Activated CD4-positive, alpha-beta T cell treated with anti-CD3 and anti-CD28 coated beads for 36 hours (primary cell): Measurements from ENCODE around the gene SENP5. TPM values are rescaled to one million over a fixed set of nuclear protein-coding genes. Genes with fewer than 3 reads are reported as not detected.
"Not testable (repeated sequence)": the region's sequence is repeated elsewhere in the genome, so short reads cannot be mapped to it uniquely, and the experiment has no call there.

Experiments used
- ATAC-seq: fragments of 200-7000 bp; cut with Tn5 transposase; one replicate; pipeline ENCODE4 v1.10.0; 2021; ENCODE audit warnings: mild to moderate bottlenecking, moderate library complexity
- CTCF ChIA-PET: fragments of 350-600 bp; sonication (Branson Sonifier 250); formaldehyde crosslinking; loops from one replicate; lab custom pipeline; 2021; ENCODE audit warnings: antibody characterized with exemption; lab: Charles Lee
- POLR2A ChIA-PET: fragments of 350-600 bp; sonication (Branson Sonifier 250); formaldehyde crosslinking; loops from one replicate; lab custom pipeline; 2021; ENCODE audit warnings: antibody characterized with exemption, inconsistent platforms; lab: Charles Lee
- DNase-seq: peaks from one replicate; pipeline ENCODE4 v3.0.0-alpha.2; 2020
- H3K27ac Mint-ChIP-seq: one replicate; pipeline ENCODE4 v1.8.0; 2021; ENCODE audit warnings: mixed read lengths
- H3K27me3 Mint-ChIP-seq: one replicate; pipeline ENCODE4 v1.8.0; 2021; ENCODE audit warnings: mixed read lengths
- H3K36me3 Mint-ChIP-seq: one replicate; pipeline ENCODE4 v1.8.0; 2021; ENCODE audit warnings: low read depth, mixed read lengths
- H3K4me1 Mint-ChIP-seq: one replicate; pipeline ENCODE4 v1.8.0; 2021; ENCODE audit warnings: mixed read lengths
- H3K4me3 Mint-ChIP-seq: one replicate; pipeline ENCODE4 v1.8.0; 2021; ENCODE audit warnings: mild to moderate bottlenecking, moderate library complexity, mixed read lengths
- H3K9me3 Mint-ChIP-seq: one replicate; pipeline ENCODE4 v1.8.0; 2021; ENCODE audit warnings: low read depth, mixed read lengths
- intact Hi-C, 2 experiments: fragments of 100-400 bp; cut with DNase I in 1 of 2; cut with micrococcal nuclease in 1 of 2; formaldehyde crosslinking; loops; one replicate each; pipeline versions ENCODE4 v1.14.2 to v1.15.1; 2022 to 2024; cut with DNase I, micrococcal nuclease
- total RNA-seq, 2 experiments: library from RNA; stranded (reverse); gene quantifications; one replicate each; pipeline ENCODE4 v1.2.3, GENCODE V29; 2021

Gene SENP5
- total RNA-seq: 10 to 100 TPM; 27.7 to 33.0 TPM

GRCh38 chr3:196867507-196868296 lies at the start of gene SENP5:
SENP5 (plus strand) TSS chr3:196867920; CDS start chr3:196885182, 17,262 bp downstream.
- Mint-ChIP-seq H3K4me3 (peak within 1 kb of the TSS; percentile 99), H3K27ac (peak within 1 kb of the TSS; percentile 95), H3K9me3 (peaks cover 2% of the 10 kb centered on the region), H3K4me1 (peaks cover 24% of the 10 kb centered on the region), H3K36me3 (peaks cover 3% of the 10 kb centered on the region), H3K27me3 (no peaks in the 10 kb centered on the region)
- CTCF ChIA-PET: interaction anchor here (1.0 to 4.0 kb wide), 4 partner anchors 19 to 158 kb away, joined by 3 to 18 read pairs (median 4); partner anchors contain the start of gene NCBP2
- ATAC-seq (peak; percentile 96), DNase-seq (peak; percentile 95)
- intact Hi-C loops: loop anchor here (1.0 to 5.0 kb wide), 11 partner anchors 17 to 687 kb away; partner anchors contain the start of genes NCBP2 (in 2 of the 2), CEP19 (in 1 of the 2), DLG1 (in 1 of the 2) and FBXO45 (in 1 of the 2)
- POLR2A ChIA-PET: interaction anchor here (0.6 to 1.7 kb wide), 7 partner anchors 18 to 158 kb away, joined by 3 to 14 read pairs (median 3); partner anchors contain the start of genes NCBP2 and PAK2

GRCh38 chr3:196821806-196822355 lies 45.8 kb upstream of the SENP5 start:
- peaks cover 41% of the 10 kb centered on the region for H3K36me3 Mint-ChIP-seq
- no peaks in the 10 kb centered on the region for H3K4me1 Mint-ChIP-seq
- no peak for DNase-seq
- H3K27ac Mint-ChIP-seq: no peak overlapping the region
- H3K27me3 Mint-ChIP-seq: no peaks in the 10 kb centered on the region
- intact Hi-C loops: no loop called here
- ATAC-seq: no peak
- ChIA-PET CTCF (no interaction called here), POLR2A (no interaction called here)
- no peak overlapping the region for H3K4me3 Mint-ChIP-seq
- no peaks in the 10 kb centered on the region for H3K9me3 Mint-ChIP-seq

GRCh38 chr3:196829651-196830050 lies 38.1 kb upstream of the SENP5 start:
- CTCF ChIA-PET: interaction anchor here (1.2 to 1.7 kb wide), 2 partner anchors 8 to 33 kb away, joined by 3 to 4 read pairs; no protein-coding TSS in a partner anchor
- not testable (repeated sequence) for H3K4me3 Mint-ChIP-seq

GRCh38 chr3:196835086-196835485 lies 32.6 kb upstream of the SENP5 start:
- Mint-ChIP-seq H3K36me3 (peaks cover 3% of the 10 kb centered on the region), H3K4me3 (no peak overlapping the region), H3K9me3 (no peaks in the 10 kb centered on the region), H3K4me1 (no peaks in the 10 kb centered on the region), H3K27me3 (no peaks in the 10 kb centered on the region), H3K27ac (no peak overlapping the region)
- ATAC-seq (no peak), DNase-seq (no peak)
- intact Hi-C loops: loop anchor here (5.0 to 10.0 kb wide), 2 partner anchors 230 to 352 kb away; no protein-coding TSS in a partner anchor
- POLR2A ChIA-PET: interaction anchor here (1.5 kb wide), 1 partner anchor 107 kb away, joined by 3 read pairs; the partner anchor contains the start of gene NCBP2
- CTCF ChIA-PET: interaction anchor here (0.6 to 1.7 kb wide), 8 partner anchors 19 to 1660 kb away, joined by 3 to 5 read pairs (median 3); no protein-coding TSS in a partner anchor

More at GRCh38 chr3:196829651-196830050, 38.1 kb upstream of the SENP5 start:
- Mint-ChIP-seq H3K27ac (peak overlapping the region; percentile 63), H3K36me3 (peaks cover 17% of the 10 kb centered on the region)
- H3K9me3 Mint-ChIP-seq, H3K4me1 Mint-ChIP-seq, DNase-seq, POLR2A ChIA-PET, H3K27me3 Mint-ChIP-seq, ATAC-seq: not testable (repeated sequence)
- intact Hi-C loops: loop anchor here in 1 of 2 experiments (10.0 kb wide), 1 partner anchor 225 kb away; no protein-coding TSS in a partner anchor

GRCh38 chr3:196836626-196837025 lies 31.1 kb upstream of the SENP5 start:
- intact Hi-C loops: loop anchor here (5.0 to 10.0 kb wide), 2 partner anchors 232 to 351 kb away; no protein-coding TSS in a partner anchor
- not testable (repeated sequence) for DNase-seq, H3K4me3 Mint-ChIP-seq, H3K36me3 Mint-ChIP-seq, H3K27ac Mint-ChIP-seq, H3K9me3 Mint-ChIP-seq, H3K27me3 Mint-ChIP-seq, ATAC-seq, H3K4me1 Mint-ChIP-seq
- ChIA-PET CTCF (interaction anchor here (0.8 to 2.2 kb wide), 4 partner anchors 10 to 129 kb away, joined by 4 to 17 read pairs (median 4); partner anchors contain the start of gene NCBP2), POLR2A (interaction anchor here (1.5 kb wide), 1 partner anchor 106 kb away, joined by 3 read pairs; the partner anchor contains the start of gene NCBP2)

- peak; percentile 94 for ATAC-seq
- intact Hi-C loops: loop anchor here (1.0 to 10.0 kb wide), 3 partner anchors 132 to 349 kb away; no protein-coding TSS in a partner anchor
- H3K4me1 Mint-ChIP-seq: no peaks in the 10 kb centered on the region
- ChIA-PET CTCF (interaction anchor here (0.6 to 2.2 kb wide), 24 partner anchors 9 to 337 kb away, joined by 3 to 17 read pairs (median 4); partner anchors contain the start of genes MELTF and NCBP2), POLR2A (no interaction called here)
- H3K27ac Mint-ChIP-seq: no peak overlapping the region
- H3K4me3 Mint-ChIP-seq: no peak overlapping the region
- H3K27me3 Mint-ChIP-seq: no peaks in the 10 kb centered on the region
- H3K36me3 Mint-ChIP-seq: no peaks in the 10 kb centered on the region
- H3K9me3 Mint-ChIP-seq: no peaks in the 10 kb centered on the region
- peak; percentile 87 for DNase-seq
These were observed 29.8 kb upstream of the SENP5 start for GRCh38 chr3:196837819-196838420.

GRCh38 chr3:196839351-196839750 lies 28.4 kb upstream of the SENP5 start:
- H3K27me3 Mint-ChIP-seq, H3K4me3 Mint-ChIP-seq, H3K4me1 Mint-ChIP-seq, ATAC-seq, DNase-seq, H3K36me3 Mint-ChIP-seq, H3K27ac Mint-ChIP-seq, H3K9me3 Mint-ChIP-seq, POLR2A ChIA-PET: not testable (repeated sequence)
- CTCF ChIA-PET: interaction anchor here (0.6 kb wide), 1 partner anchor 229 kb away, joined by 3 read pairs; no protein-coding TSS in a partner anchor
- intact Hi-C loops: loop anchor here (5.0 to 10.0 kb wide), 2 partner anchors 235 to 348 kb away; no protein-coding TSS in a partner anchor

GRCh38 chr3:196842567-196843434 lies 24.9 kb upstream of the SENP5 start:
- no peak for ATAC-seq
- intact Hi-C loops: no loop called here
- Mint-ChIP-seq H3K27ac (no peak overlapping the region), H3K27me3 (peaks cover 2% of the 10 kb centered on the region), H3K4me1 (peaks cover 2% of the 10 kb centered on the region), H3K9me3 (no peaks in the 10 kb centered on the region), H3K4me3 (no peak overlapping the region), H3K36me3 (no peaks in the 10 kb centered on the region)
- ChIA-PET POLR2A (interaction anchor here (0.6 kb wide), 2 partner anchors 109 to 449 kb away, joined by 3 to 4 read pairs; no protein-coding TSS in a partner anchor), CTCF (no interaction called here)
- DNase-seq: peak; percentile 10

GRCh38 chr3:196843435-196844110 lies 24.1 kb upstream of the SENP5 start:
- intact Hi-C loops: no loop called here
- CTCF ChIA-PET: no interaction called here
- Mint-ChIP-seq H3K4me3 (no peak overlapping the region), H3K4me1 (peaks cover 2% of the 10 kb centered on the region), H3K27ac (no peak overlapping the region), H3K9me3 (no peaks in the 10 kb centered on the region), H3K36me3 (no peaks in the 10 kb centered on the region), H3K27me3 (peaks cover 2% of the 10 kb centered on the region)
- ATAC-seq (no peak), DNase-seq (no peak)
- POLR2A ChIA-PET: interaction anchor here (0.6 kb wide), 2 partner anchors 25 to 108 kb away, joined by 3 read pairs; no protein-coding TSS in a partner anchor
